NOMO-1 (cell line): ENCODE measurements around the gene PDE8B.
A peak's percentile ranks its signal among the peaks of the same experiment; 100 is the strongest.
"Not testable (repeated sequence)": the region's sequence is repeated elsewhere in the genome, so short reads cannot be mapped to it uniquely, and the experiment has no call there.

Experiments used
- DNase-seq, 2 experiments: peaks; one replicate each; lab custom pipeline; 2025; ENCODE audit not compliant: unreplicated experiment in 2 of 2; lab: John Stamatoyannopoulos, UW

The PDE8B gene

GRCh38 chr5:77427998-77428397 is 217.5 kb downstream of the PDE8B start:
- DNase-seq: no peak

- DNase-seq: no peak
Measured at GRCh38 chr5:77428526-77428925, 218.0 kb downstream of the PDE8B start.

- no peak for DNase-seq
Measured at GRCh38 chr5:77430726-77431125, 220.2 kb downstream of the PDE8B start.

- DNase-seq: no peak
Measured at GRCh38 chr5:77431286-77431685, 220.8 kb downstream of the PDE8B start.

- DNase-seq: no peak
Measured at GRCh38 chr5:77431719-77432118, 221.2 kb downstream of the PDE8B start.

- no peak for DNase-seq
Measured at GRCh38 chr5:77437194-77437593, 226.7 kb downstream of the PDE8B start.

- no peak for DNase-seq
Measured at GRCh38 chr5:77438071-77438470, 227.6 kb downstream of the PDE8B start.

GRCh38 chr5:77443670-77444069 is 233.2 kb downstream of the PDE8B start:
- DNase-seq: no peak

GRCh38 chr5:77444356-77444755 is 233.9 kb downstream of the PDE8B start:
- no peak for DNase-seq

- no peak for DNase-seq
Measured at GRCh38 chr5:77448831-77449230, 238.4 kb downstream of the PDE8B start.

GRCh38 chr5:77449277-77449676 is 238.8 kb downstream of the PDE8B start:
- peak; percentile 1 to 59 for DNase-seq

- DNase-seq: no peak
Measured at GRCh38 chr5:77449981-77450380, 239.5 kb downstream of the PDE8B start.

- no peak for DNase-seq
Measured at GRCh38 chr5:77452351-77452750, 241.9 kb downstream of the PDE8B start.

GRCh38 chr5:77454123-77454522 is 243.6 kb downstream of the PDE8B start:
- DNase-seq: no peak

- DNase-seq: no peak
Measured at GRCh38 chr5:77461287-77461686, 250.8 kb downstream of the PDE8B start.

GRCh38 chr5:77463905-77464304 is 253.4 kb downstream of the PDE8B start:
- no peak for DNase-seq

- not testable (repeated sequence) for DNase-seq
Measured at GRCh38 chr5:77468875-77469274, 258.4 kb downstream of the PDE8B start.

GRCh38 chr5:77475041-77475440 is 264.6 kb downstream of the PDE8B start:
- DNase-seq: not testable (repeated sequence)
